GM12878 (cell line): ENCODE measurements around the gene KIAA0930.

Experiments used
- POLR2AphosphoS5 ChIP-seq: IDR thresholded peaks from 2 replicates; pipeline ENCODE4 v1.6.1; 2011; ENCODE audit warnings: mild to moderate bottlenecking, low read length, inconsistent platforms
- TF ChIP-seq, protein P1 (sequence below), 3 experiments: IDR thresholded peaks in 2 of 3; conservative IDR thresholded peaks in 1 of 3; 2 replicates each; pipeline ENCODE4 v1.5.1; 2011; ENCODE audit warnings: low read depth in 3 of 3, low read length in 3 of 3, mild to moderate bottlenecking in 3 of 3, control low read depth in 2 of 3, moderate library complexity in 2 of 3, inconsistent platforms in 1 of 3, mixed read lengths in 1 of 3; ENCODE audit not compliant: control insufficient read depth in 2 of 3, insufficient read depth in 1 of 3; ENCODE audit errors: extremely low read depth in 1 of 3

DNA sequence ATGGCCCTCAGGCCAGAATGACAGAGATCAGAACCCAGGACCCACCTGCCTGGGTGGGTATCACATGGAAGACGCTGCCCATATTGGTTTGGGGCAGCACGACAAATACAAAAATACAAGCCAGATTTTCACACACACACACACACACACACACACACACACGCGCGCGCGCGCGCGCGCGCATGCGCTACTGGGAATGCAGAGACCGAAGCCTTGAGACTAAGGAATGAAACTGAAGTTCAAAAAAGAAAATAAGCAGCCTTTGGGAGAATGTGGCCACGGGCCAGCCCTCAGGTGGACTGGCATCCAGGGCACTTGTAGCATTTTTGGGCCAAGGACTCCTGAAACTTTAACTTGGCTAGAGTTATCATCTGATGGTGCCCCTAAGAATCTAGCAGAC, 98.3 kb downstream of the KIAA0930 start:
- TF ChIP-seq, protein P1, sequence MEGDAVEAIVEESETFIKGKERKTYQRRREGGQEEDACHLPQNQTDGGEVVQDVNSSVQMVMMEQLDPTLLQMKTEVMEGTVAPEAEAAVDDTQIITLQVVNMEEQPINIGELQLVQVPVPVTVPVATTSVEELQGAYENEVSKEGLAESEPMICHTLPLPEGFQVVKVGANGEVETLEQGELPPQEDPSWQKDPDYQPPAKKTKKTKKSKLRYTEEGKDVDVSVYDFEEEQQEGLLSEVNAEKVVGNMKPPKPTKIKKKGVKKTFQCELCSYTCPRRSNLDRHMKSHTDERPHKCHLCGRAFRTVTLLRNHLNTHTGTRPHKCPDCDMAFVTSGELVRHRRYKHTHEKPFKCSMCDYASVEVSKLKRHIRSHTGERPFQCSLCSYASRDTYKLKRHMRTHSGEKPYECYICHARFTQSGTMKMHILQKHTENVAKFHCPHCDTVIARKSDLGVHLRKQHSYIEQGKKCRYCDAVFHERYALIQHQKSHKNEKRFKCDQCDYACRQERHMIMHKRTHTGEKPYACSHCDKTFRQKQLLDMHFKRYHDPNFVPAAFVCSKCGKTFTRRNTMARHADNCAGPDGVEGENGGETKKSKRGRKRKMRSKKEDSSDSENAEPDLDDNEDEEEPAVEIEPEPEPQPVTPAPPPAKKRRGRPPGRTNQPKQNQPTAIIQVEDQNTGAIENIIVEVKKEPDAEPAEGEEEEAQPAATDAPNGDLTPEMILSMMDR (IDR thresholded peaks at IDR 0.05 in 2 of 3, conservative IDR thresholded peaks at IDR 0.05 in 1 of 3; ENCODE audit: control insufficient read depth in 2 of 3, extremely low read depth in 1 of 3, insufficient read depth in 1 of 3, low read depth in 3 of 3, low read length in 3 of 3): no peak
- no peak for TF ChIP-seq POLR2AphosphoS5
